ENCODE measurements around the gene SGTA.

SGTA gene

DNA sequence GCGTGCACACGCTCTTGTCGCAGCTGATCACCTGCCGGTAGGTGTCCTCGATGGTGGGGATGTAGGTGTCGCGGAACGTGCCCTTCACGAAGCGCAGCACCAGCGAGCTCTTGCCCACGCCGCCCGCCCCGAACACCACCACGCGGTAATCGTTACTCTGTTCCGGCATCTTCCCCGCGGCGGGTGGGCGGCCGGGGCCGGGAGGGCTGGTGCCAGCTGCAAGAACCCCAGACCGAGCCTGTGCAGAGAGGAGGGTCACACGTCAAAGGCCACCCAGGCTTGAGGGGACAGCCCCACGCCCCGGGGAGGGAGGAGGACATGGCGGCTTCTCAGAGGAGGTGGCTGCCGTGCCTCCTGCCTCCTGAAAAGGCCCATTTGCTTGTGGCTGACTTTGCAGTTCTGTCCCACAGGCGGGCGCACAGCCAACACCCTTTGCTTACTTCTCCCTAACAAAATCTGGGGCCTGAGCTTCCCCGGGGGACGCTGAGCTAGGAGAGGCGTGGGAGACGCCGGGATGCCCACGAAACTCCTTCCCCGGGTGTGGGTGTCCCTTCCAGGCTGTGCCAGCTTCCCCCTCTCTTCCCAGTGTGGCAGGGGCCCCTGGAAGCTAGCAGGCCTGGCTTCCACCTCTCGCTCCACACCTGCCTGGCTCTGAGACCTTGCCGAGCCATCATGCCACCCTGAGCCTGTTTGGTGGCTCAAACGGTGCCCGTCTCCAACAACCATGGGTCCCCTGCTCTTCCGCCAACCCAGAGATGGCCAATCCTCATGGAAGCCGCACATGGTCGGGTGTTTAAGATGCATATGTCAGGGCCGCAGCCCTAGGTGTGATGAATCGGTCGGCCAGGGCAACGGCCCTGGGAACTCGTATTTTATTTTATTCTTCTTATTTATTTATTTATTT is 65.2 kb downstream of the SGTA start:
- no peak overlapping the region for H3K4me3 ChIP-seq (ENCODE audit: insufficient read depth, low read length, poor library complexity, severe bottlenecking)
- H4K20me1 ChIP-seq (ENCODE audit: low read depth, low read length) = no peaks in the 10 kb centered on the region
- peaks cover 5% of the 10 kb centered on the region; the same call in 1 of the 2 replicates for H3K9me3 ChIP-seq (ENCODE audit: insufficient read depth, low read length)
- H3K27ac ChIP-seq (ENCODE audit: low read depth, low read length) = no peak overlapping the region
- H3K27me3 ChIP-seq (ENCODE audit: low read length) = no peaks in the 10 kb centered on the region
- no peaks in the 10 kb centered on the region for H3K79me2 ChIP-seq (ENCODE audit: insufficient read depth, low read length)
- no peaks in the 10 kb centered on the region for H3F3A ChIP-seq (ENCODE audit: insufficient read depth)
- H2AFZ ChIP-seq (ENCODE audit: low read depth, low read length, severe bottlenecking) = no peak overlapping the region
- no peaks in the 10 kb centered on the region for H3K9me2 ChIP-seq (replicated peaks; ENCODE audit: insufficient read depth, low read length)
- H3K4me2 ChIP-seq (ENCODE audit: low read depth, low read length, poor library complexity, severe bottlenecking) = no peak overlapping the region
- H3K36me3 ChIP-seq (ENCODE audit: low read length) = no peaks in the 10 kb centered on the region
- TF ChIP-seq, protein P1, sequence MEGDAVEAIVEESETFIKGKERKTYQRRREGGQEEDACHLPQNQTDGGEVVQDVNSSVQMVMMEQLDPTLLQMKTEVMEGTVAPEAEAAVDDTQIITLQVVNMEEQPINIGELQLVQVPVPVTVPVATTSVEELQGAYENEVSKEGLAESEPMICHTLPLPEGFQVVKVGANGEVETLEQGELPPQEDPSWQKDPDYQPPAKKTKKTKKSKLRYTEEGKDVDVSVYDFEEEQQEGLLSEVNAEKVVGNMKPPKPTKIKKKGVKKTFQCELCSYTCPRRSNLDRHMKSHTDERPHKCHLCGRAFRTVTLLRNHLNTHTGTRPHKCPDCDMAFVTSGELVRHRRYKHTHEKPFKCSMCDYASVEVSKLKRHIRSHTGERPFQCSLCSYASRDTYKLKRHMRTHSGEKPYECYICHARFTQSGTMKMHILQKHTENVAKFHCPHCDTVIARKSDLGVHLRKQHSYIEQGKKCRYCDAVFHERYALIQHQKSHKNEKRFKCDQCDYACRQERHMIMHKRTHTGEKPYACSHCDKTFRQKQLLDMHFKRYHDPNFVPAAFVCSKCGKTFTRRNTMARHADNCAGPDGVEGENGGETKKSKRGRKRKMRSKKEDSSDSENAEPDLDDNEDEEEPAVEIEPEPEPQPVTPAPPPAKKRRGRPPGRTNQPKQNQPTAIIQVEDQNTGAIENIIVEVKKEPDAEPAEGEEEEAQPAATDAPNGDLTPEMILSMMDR (IDR thresholded peaks at IDR 0.05; ENCODE audit: insufficient read depth, low read length, poor library complexity, severe bottlenecking) = no peak
- no peak for TF ChIP-seq EZH2phosphoT487 (conservative IDR thresholded peaks at IDR 0.05; ENCODE audit: low read length)
- H3K9ac ChIP-seq (ENCODE audit: low read length) = no peak overlapping the region

DNA sequence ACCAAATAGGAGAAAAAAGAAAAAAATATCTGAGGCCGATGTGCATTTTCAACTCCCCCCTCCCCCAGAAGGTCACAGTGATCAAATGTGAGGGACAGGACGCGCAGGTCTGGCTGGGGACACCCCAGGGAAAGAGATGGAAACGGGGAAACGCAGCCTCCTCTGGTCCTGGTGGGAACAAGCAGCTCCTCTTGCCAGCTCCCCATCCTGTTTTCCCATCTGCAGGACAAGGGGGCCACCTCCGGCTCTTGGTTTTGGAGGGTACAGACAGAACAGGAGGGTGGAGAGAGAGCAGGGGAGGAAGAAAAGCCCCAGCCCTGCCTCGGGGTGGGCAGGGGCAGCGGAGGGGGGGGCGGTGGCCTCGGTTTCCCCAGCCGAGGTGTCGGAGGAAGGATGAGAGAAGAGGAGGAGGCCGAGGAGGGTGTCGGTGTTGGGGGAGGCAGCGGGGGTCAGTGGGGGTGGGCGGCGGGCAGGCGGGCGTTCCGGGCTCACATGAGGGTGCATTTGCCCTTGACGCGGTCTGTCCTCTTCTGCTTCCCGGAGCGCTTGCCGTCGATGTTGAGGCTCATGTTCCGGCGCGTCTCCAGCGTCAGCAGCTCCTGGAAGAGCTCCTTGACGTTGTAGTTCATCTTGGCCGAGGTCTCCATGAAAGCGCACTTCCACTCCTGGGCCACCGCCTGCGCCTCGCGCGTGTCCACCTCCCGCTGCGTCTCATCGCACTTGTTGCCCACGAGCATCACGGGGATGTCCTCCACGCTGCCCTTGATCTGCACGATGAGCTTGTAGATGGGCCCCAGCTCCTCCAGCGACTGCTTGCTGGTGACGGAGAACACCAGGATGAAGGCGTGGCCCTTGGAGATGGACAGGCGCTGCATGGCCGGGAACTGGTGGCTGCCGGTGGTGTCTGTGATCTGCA is 66.1 kb downstream of the SGTA start:
- no peak overlapping the region for H3K4me3 ChIP-seq (ENCODE audit: insufficient read depth, low read length, poor library complexity, severe bottlenecking)
- H3K36me3 ChIP-seq (ENCODE audit: low read length) = no peaks in the 10 kb centered on the region
- H4K20me1 ChIP-seq (ENCODE audit: low read depth, low read length) = no peaks in the 10 kb centered on the region
- H3K9ac ChIP-seq (ENCODE audit: low read length) = no peak overlapping the region
- H3K9me2 ChIP-seq (replicated peaks; ENCODE audit: insufficient read depth, low read length) = no peaks in the 10 kb centered on the region
- TF ChIP-seq, protein P1 (IDR thresholded peaks at IDR 0.05; ENCODE audit: insufficient read depth, low read length, poor library complexity, severe bottlenecking) = no peak
- TF ChIP-seq EZH2phosphoT487 (conservative IDR thresholded peaks at IDR 0.05; ENCODE audit: low read length) = no peak
- H3F3A ChIP-seq (ENCODE audit: insufficient read depth) = no peaks in the 10 kb centered on the region
- H3K4me2 ChIP-seq (ENCODE audit: low read depth, low read length, poor library complexity, severe bottlenecking) = no peak overlapping the region
- no peak overlapping the region for H3K27ac ChIP-seq (ENCODE audit: low read depth, low read length)
- H3K9me3 ChIP-seq (ENCODE audit: insufficient read depth, low read length) = peaks cover 5% of the 10 kb centered on the region; the same call in 1 of the 2 replicates
- no peaks in the 10 kb centered on the region for H3K27me3 ChIP-seq (ENCODE audit: low read length)
- H2AFZ ChIP-seq (ENCODE audit: low read depth, low read length, severe bottlenecking) = no peak overlapping the region
- H3K79me2 ChIP-seq (ENCODE audit: insufficient read depth, low read length) = no peaks in the 10 kb centered on the region

DNA sequence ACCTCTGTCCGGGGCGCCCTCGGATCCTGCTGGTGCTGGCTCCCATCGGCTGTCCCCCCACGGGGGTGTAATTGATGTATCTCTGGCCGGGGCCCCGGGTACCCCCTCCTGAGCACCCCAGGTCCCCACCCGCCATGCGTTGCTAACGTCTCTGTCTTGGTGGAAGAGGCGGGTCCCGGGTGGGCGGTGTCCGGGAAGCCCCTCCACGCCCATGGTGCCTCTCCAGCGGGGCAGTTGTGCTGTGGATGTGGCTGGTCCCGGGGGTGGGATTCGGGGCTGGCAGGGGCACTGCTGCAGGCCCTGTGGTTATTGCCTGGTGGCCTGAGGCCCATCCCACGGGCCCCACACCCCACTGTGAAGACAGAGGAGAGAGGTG is 66.8 kb downstream of the SGTA start:
- Histone ChIP-seq H3K9ac (ENCODE audit: low read length) (no peak overlapping the region), H3K4me3 (ENCODE audit: insufficient read depth, low read length, poor library complexity, severe bottlenecking) (no peak overlapping the region), H2AFZ (ENCODE audit: low read depth, low read length, severe bottlenecking) (no peak overlapping the region), H3K36me3 (ENCODE audit: low read length) (no peaks in the 10 kb centered on the region), H3K79me2 (ENCODE audit: insufficient read depth, low read length) (no peaks in the 10 kb centered on the region), H3K4me2 (ENCODE audit: low read depth, low read length, poor library complexity, severe bottlenecking) (no peak overlapping the region), H3F3A (ENCODE audit: insufficient read depth) (no peaks in the 10 kb centered on the region), H3K27me3 (ENCODE audit: low read length) (no peaks in the 10 kb centered on the region), H3K9me3 (ENCODE audit: insufficient read depth, low read length) (peaks cover 5% of the 10 kb centered on the region; the same call in 1 of the 2 replicates), H3K27ac (ENCODE audit: low read depth, low read length) (no peak overlapping the region), H4K20me1 (ENCODE audit: low read depth, low read length) (no peaks in the 10 kb centered on the region), H3K9me2 (replicated peaks; ENCODE audit: insufficient read depth, low read length) (no peaks in the 10 kb centered on the region)
- TF ChIP-seq EZH2phosphoT487 (conservative IDR thresholded peaks at IDR 0.05; ENCODE audit: low read length) = no peak
- TF ChIP-seq, protein P1 (IDR thresholded peaks at IDR 0.05; ENCODE audit: insufficient read depth, low read length, poor library complexity, severe bottlenecking) = no peak

All from SU-DHL-6 (cell line).